Effector memory CD8-positive, alpha-beta T cell (primary cell): Measurements from ENCODE around the gene C9orf153.
"Not testable (repeated sequence)": the region's sequence is repeated elsewhere in the genome, so short reads cannot be mapped to it uniquely, and the experiment has no call there.

Experiments
- ATAC-seq: fragments of 150-1000 bp; cut with Tn5 transposase; replicated peaks from 2 replicates; pipeline ENCODE4 v1.10.0; 2021; ENCODE audit warnings: mild to moderate bottlenecking, moderate library complexity
- DNase-seq, 3 experiments: peaks; one replicate each; pipeline ENCODE4 v3.0.0; 2021
- H3K27ac Mint-ChIP-seq, 2 donors: one replicate each; pipeline ENCODE4 v1.8.0; 2022; ENCODE audit warnings: mild to moderate bottlenecking in 2 of 2, mixed read lengths in 2 of 2, moderate library complexity in 2 of 2
- H3K27me3 Mint-ChIP-seq, 2 donors: one replicate each; pipeline ENCODE4 v1.8.0; 2022; ENCODE audit warnings: mixed read lengths in 2 of 2
- H3K36me3 Mint-ChIP-seq: one replicate; pipeline ENCODE4 v1.8.0; 2022; ENCODE audit warnings: mild to moderate bottlenecking, moderate library complexity, mixed read lengths; ENCODE audit not compliant: insufficient read depth
- H3K4me1 Mint-ChIP-seq, 2 donors: one replicate each; pipeline ENCODE4 v1.8.0; 2022; ENCODE audit warnings: low read depth in 2 of 2, mixed read lengths in 2 of 2
- H3K4me3 Mint-ChIP-seq, 2 donors: one replicate each; pipeline ENCODE4 v1.8.0; 2022; ENCODE audit warnings: mild to moderate bottlenecking in 2 of 2, mixed read lengths in 2 of 2, moderate library complexity in 2 of 2
- H3K9me3 Mint-ChIP-seq, 2 donors: one replicate each; pipeline ENCODE4 v1.8.0; 2022; ENCODE audit warnings: mixed read lengths in 2 of 2
- total RNA-seq, 9 experiments: gene quantifications; one replicate each; lab custom pipeline; 2026; lab: John Stamatoyannopoulos, UW

The C9orf153 gene
- 0 to 2.0 (median 0.34) reads per million in 9 experiments for total RNA-seq

- Mint-ChIP-seq H3K4me1 (peaks cover 0 to 4% of the 10 kb centered on the region in 2 donors), H3K9me3 (no peaks in the 10 kb centered on the region), H3K27ac (peak within 1 kb of the TSS in 1 of 2 donors; percentile 41), H3K27me3 (no peaks in the 10 kb centered on the region), H3K36me3 (peaks cover 33% of the 10 kb centered on the region), H3K4me3 (no peak within 1 kb of the TSS)
- ATAC-seq (no peak), DNase-seq (no peak)
These were observed at the start of gene C9orf153 for GRCh38 chr9:86259557-86259956. Gene C9orf153, minus strand, starts transcription at chr9:86259657. Its CDS starts 30,054 bp downstream, at chr9:86229603.

- Mint-ChIP-seq H3K27ac (peak overlapping the region in 1 of 2 donors; percentile 25), H3K9me3 (no peaks in the 10 kb centered on the region), H3K4me1 (peaks cover 9 to 18% of the 10 kb centered on the region in 2 donors), H3K27me3 (no peaks in the 10 kb centered on the region), H3K4me3 (no peak overlapping the region), H3K36me3 (peaks cover 80% of the 10 kb centered on the region)
- DNase-seq (no peak), ATAC-seq (no peak)
These were observed 49.2 kb upstream of the C9orf153 start for GRCh38 chr9:86308687-86309086.

GRCh38 chr9:86304236-86304730, 44.8 kb upstream of the C9orf153 start:
- no peak overlapping the region for H3K4me3 Mint-ChIP-seq
- H3K9me3 Mint-ChIP-seq: no peaks in the 10 kb centered on the region
- no peaks in the 10 kb centered on the region for H3K27me3 Mint-ChIP-seq
- ATAC-seq (no peak), DNase-seq (no peak)
- H3K27ac Mint-ChIP-seq: peak overlapping the region; percentile 21 to 25
- peaks cover 11 to 18% of the 10 kb centered on the region in 2 donors for H3K4me1 Mint-ChIP-seq
- H3K36me3 Mint-ChIP-seq: peaks cover 92% of the 10 kb centered on the region

GRCh38 chr9:86303316-86303975, 44.0 kb upstream of the C9orf153 start:
- no peak overlapping the region for H3K4me3 Mint-ChIP-seq
- peaks cover 93% of the 10 kb centered on the region for H3K36me3 Mint-ChIP-seq
- peaks cover 11 to 18% of the 10 kb centered on the region in 2 donors for H3K4me1 Mint-ChIP-seq
- peak overlapping the region; percentile 21 to 65 for H3K27ac Mint-ChIP-seq
- no peak for DNase-seq
- ATAC-seq: peak; percentile 77
- H3K27me3 Mint-ChIP-seq: no peaks in the 10 kb centered on the region
- no peaks in the 10 kb centered on the region for H3K9me3 Mint-ChIP-seq

GRCh38 chr9:86301686-86302085, 42.2 kb upstream of the C9orf153 start:
- Mint-ChIP-seq H3K4me1 (peaks cover 11 to 18% of the 10 kb centered on the region in 2 donors), H3K4me3 (no peak overlapping the region), H3K27me3 (no peaks in the 10 kb centered on the region), H3K27ac (peak overlapping the region; percentile 47 to 93), H3K36me3 (peaks cover 93% of the 10 kb centered on the region), H3K9me3 (no peaks in the 10 kb centered on the region)
- ATAC-seq: no peak
- DNase-seq: no peak

DNA sequence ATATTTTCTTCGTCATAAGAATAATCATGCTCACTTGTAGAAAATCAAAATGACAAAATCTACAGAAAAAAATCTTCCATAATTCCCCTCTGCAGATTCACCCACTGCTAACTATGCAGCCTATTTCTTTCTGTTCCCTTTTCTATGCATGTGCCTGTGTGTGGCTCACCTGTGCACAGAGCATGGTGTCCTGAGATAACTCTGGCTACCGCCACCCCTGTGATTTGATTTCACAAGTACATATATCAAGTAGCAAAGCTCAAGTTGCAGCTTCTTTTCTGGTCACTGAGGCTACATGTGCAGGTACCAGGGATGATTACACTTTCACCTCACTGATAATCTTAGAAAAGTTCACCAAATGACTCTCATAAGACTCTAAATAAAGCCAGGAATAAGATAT, 41.2 kb upstream of the C9orf153 start:
- Mint-ChIP-seq H3K4me3 (no peak overlapping the region), H3K4me1 (peaks cover 11 to 15% of the 10 kb centered on the region in 2 donors), H3K36me3 (peaks cover 83% of the 10 kb centered on the region), H3K27me3 (no peaks in the 10 kb centered on the region), H3K27ac (peak overlapping the region; percentile 47 to 93), H3K9me3 (no peaks in the 10 kb centered on the region)
- DNase-seq (no peak), ATAC-seq (no peak)

GRCh38 chr9:86298873-86299272, 39.4 kb upstream of the C9orf153 start:
- Mint-ChIP-seq H3K36me3 (peaks cover 71% of the 10 kb centered on the region), H3K27ac (peak overlapping the region; percentile 7 to 54), H3K27me3 (no peaks in the 10 kb centered on the region), H3K4me3 (no peak overlapping the region), H3K4me1 (peaks cover 8 to 13% of the 10 kb centered on the region in 2 donors), H3K9me3 (no peaks in the 10 kb centered on the region)
- ATAC-seq: no peak
- no peak for DNase-seq

GRCh38 chr9:86290341-86290740, 30.9 kb upstream of the C9orf153 start:
- not testable (repeated sequence) for H3K4me1 Mint-ChIP-seq, H3K27ac Mint-ChIP-seq, H3K27me3 Mint-ChIP-seq, ATAC-seq, DNase-seq, H3K9me3 Mint-ChIP-seq, H3K4me3 Mint-ChIP-seq
- H3K36me3 Mint-ChIP-seq: peaks cover 29% of the 10 kb centered on the region

- Mint-ChIP-seq H3K27ac (peak overlapping the region in 1 of 2 donors; percentile 55), H3K27me3 (no peaks in the 10 kb centered on the region), H3K9me3 (no peaks in the 10 kb centered on the region), H3K36me3 (peaks cover 24% of the 10 kb centered on the region), H3K4me3 (no peak overlapping the region), H3K4me1 (peaks cover 0 to 5% of the 10 kb centered on the region in 2 donors)
- no peak for DNase-seq
- no peak for ATAC-seq
These were observed 29.2 kb upstream of the C9orf153 start for GRCh38 chr9:86288499-86289198.

GRCh38 chr9:86287013-86287412, 27.6 kb upstream of the C9orf153 start:
- Mint-ChIP-seq H3K4me3 (no peak overlapping the region), H3K9me3 (no peaks in the 10 kb centered on the region), H3K27me3 (no peaks in the 10 kb centered on the region), H3K4me1 (peaks cover 6 to 12% of the 10 kb centered on the region in 2 donors), H3K36me3 (peaks cover 36% of the 10 kb centered on the region), H3K27ac (peak overlapping the region in 1 of 2 donors; percentile 78)
- DNase-seq (no peak), ATAC-seq (no peak)

GRCh38 chr9:86286278-86286677, 26.8 kb upstream of the C9orf153 start:
- H3K4me3 Mint-ChIP-seq: no peak overlapping the region
- H3K4me1 Mint-ChIP-seq: peaks cover 7 to 15% of the 10 kb centered on the region in 2 donors
- H3K27ac Mint-ChIP-seq: peak overlapping the region; percentile 59 to 78
- H3K9me3 Mint-ChIP-seq: no peaks in the 10 kb centered on the region
- ATAC-seq: no peak
- H3K27me3 Mint-ChIP-seq: no peaks in the 10 kb centered on the region
- DNase-seq: no peak
- peaks cover 41% of the 10 kb centered on the region for H3K36me3 Mint-ChIP-seq

DNA sequence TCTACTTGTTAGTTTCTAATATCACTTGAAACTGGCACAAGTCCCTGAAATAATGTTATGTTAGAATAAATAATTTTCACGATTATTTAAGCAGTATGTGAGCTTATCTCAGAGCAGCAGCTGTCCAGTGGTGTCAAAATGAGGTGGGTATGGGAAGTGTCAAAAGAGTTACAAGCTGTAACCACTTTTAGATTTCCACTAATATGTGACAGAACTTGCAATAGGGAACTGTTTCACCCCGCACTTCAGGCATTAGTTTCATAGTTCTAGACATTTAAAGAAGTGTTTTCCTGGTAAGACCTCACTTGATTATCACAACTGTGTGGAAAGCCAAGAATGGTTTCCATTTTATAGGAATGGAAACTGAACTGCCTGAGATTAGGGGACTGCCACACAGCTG, 25.8 kb upstream of the C9orf153 start:
- Mint-ChIP-seq H3K27ac (no peak overlapping the region), H3K36me3 (peaks cover 41% of the 10 kb centered on the region), H3K4me1 (peaks cover 8 to 22% of the 10 kb centered on the region in 2 donors), H3K9me3 (no peaks in the 10 kb centered on the region), H3K27me3 (no peaks in the 10 kb centered on the region), H3K4me3 (no peak overlapping the region)
- no peak for DNase-seq
- no peak for ATAC-seq

DNA sequence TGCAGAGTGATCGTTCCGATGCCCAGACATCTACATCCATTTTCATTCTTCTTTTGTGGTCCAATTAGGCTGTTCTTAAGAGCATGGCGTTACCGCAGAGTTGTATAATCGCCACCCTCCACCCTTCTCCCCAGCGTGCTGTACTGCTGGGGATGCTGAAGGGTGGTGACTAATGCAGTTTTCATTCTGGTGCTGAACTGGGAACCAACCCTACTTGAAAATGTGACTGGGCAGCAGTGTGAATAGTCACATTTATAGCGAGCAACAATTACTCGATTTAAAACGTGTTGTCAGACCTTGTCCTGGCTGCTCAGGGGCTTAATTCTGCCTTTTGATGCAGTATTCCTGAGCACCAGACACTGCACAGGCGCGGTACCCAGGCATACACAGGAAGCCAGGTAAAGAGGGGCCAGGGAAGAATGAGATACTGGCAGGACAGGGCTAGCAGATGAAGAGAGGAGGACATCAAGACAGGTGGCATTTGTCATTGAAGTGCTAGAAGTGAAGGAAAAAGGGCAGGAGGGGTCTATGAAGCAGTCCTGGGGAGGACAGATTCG, 23.6 kb upstream of the C9orf153 start:
- no peak for DNase-seq
- peak overlapping the region; percentile 96 to 99 for H3K27ac Mint-ChIP-seq
- no peaks in the 10 kb centered on the region for H3K27me3 Mint-ChIP-seq
- peak overlapping the region; percentile 89 to 95 for H3K4me3 Mint-ChIP-seq
- no peaks in the 10 kb centered on the region for H3K9me3 Mint-ChIP-seq
- H3K4me1 Mint-ChIP-seq: peaks cover 19 to 32% of the 10 kb centered on the region in 2 donors
- H3K36me3 Mint-ChIP-seq: peaks cover 43% of the 10 kb centered on the region
- no peak for ATAC-seq
